ENCODE results near the gene HSH2D. TPM values are rescaled to one million over a fixed set of nuclear protein-coding genes. Genes with fewer than 3 reads are reported as not detected.
A peak's percentile ranks its signal among the peaks of the same experiment; 100 is the strongest.
"Not testable (repeated sequence)": the region's sequence is repeated elsewhere in the genome, so short reads cannot be mapped to it uniquely, and the experiment has no call there.

The HSH2D gene
- total RNA-seq, 2 donors from 2014 or later = 0.66 to 0.68 TPM

DNA sequence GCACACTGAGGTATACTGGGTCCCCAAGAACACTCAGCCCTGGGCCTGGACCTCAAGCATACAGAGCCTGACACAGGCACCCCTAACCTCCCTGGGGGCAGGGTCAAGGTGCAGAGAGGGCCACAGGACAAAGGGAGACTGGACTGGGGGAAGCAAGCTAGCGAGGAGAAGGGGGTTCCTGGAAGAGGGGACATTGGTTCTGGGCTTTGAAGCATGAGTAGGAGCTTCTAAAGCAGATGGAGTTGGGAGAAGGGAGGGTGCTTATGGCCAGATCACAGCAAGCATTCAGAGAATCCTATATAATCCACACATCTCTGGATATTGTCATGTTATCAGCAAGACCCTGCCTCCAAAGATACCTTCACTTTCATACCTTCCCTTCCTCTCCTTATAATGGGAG is 26.6 kb downstream of the HSH2D start:
- H3K9me3 Mint-ChIP-seq = peaks cover 4% of the 10 kb centered on the region
- no peaks in the 10 kb centered on the region for H3K36me3 Mint-ChIP-seq (ENCODE audit: low read depth)
- H3K4me3 Mint-ChIP-seq = no peak overlapping the region
- H3K4me1 ChIP-seq (ENCODE audit: control insufficient read depth, insufficient read depth, low read length) = no peaks in the 10 kb centered on the region
- no peak overlapping the region for H3K27ac ChIP-seq (ENCODE audit: low read depth, low read length)
- no peaks in the 10 kb centered on the region for H3K36me3 ChIP-seq (ENCODE audit: control insufficient read depth, insufficient read depth, low read length)
- H3K27ac Mint-ChIP-seq = no peak overlapping the region
- no peaks in the 10 kb centered on the region for H3K4me1 Mint-ChIP-seq
- WGBS, 2 experiments (ENCODE audit: insufficient coverage in 1 of 2, insufficient read length in 1 of 2) = 80% methylated on average over 1 of the region's 1 CpG; no CpG with 5 or more reads in 1 of the 2 experiments
- H3K27me3 ChIP-seq (ENCODE audit: control insufficient read depth, insufficient read depth, low read length, poor library complexity, severe bottlenecking) = no peaks in the 10 kb centered on the region
- H3K9ac ChIP-seq (ENCODE audit: extremely low read depth, low read length, poor library complexity, severe bottlenecking) = no peak overlapping the region
- H3K27me3 Mint-ChIP-seq (ENCODE audit: insufficient read depth) = no peaks in the 10 kb centered on the region
- H3K4me3 ChIP-seq (ENCODE audit: low read length) = no peak overlapping the region
- H3K9me3 ChIP-seq (ENCODE audit: control insufficient read depth, low read length) = no peaks in the 10 kb centered on the region
- TF ChIP-seq, protein P1, sequence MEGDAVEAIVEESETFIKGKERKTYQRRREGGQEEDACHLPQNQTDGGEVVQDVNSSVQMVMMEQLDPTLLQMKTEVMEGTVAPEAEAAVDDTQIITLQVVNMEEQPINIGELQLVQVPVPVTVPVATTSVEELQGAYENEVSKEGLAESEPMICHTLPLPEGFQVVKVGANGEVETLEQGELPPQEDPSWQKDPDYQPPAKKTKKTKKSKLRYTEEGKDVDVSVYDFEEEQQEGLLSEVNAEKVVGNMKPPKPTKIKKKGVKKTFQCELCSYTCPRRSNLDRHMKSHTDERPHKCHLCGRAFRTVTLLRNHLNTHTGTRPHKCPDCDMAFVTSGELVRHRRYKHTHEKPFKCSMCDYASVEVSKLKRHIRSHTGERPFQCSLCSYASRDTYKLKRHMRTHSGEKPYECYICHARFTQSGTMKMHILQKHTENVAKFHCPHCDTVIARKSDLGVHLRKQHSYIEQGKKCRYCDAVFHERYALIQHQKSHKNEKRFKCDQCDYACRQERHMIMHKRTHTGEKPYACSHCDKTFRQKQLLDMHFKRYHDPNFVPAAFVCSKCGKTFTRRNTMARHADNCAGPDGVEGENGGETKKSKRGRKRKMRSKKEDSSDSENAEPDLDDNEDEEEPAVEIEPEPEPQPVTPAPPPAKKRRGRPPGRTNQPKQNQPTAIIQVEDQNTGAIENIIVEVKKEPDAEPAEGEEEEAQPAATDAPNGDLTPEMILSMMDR (conservative IDR thresholded peaks at IDR 0.05) = no peak
- DNase-seq = no peak

GRCh38 chr19:16175954-16176353 is 32.5 kb downstream of the HSH2D start:
- Mint-ChIP-seq H3K4me1 (no peaks in the 10 kb centered on the region), H3K9me3 (peaks cover 10% of the 10 kb centered on the region), H3K36me3 (ENCODE audit: low read depth) (no peaks in the 10 kb centered on the region), H3K27me3 (ENCODE audit: insufficient read depth) (peaks cover 9% of the 10 kb centered on the region), H3K27ac (no peak overlapping the region), H3K4me3 (no peak overlapping the region)
- no peaks in the 10 kb centered on the region for H3K27me3 ChIP-seq (ENCODE audit: control insufficient read depth, insufficient read depth, low read length, poor library complexity, severe bottlenecking)
- no peak for DNase-seq
- no peaks in the 10 kb centered on the region for H3K4me1 ChIP-seq (ENCODE audit: control insufficient read depth, insufficient read depth, low read length)
- no peak overlapping the region for H3K9ac ChIP-seq (ENCODE audit: extremely low read depth, low read length, poor library complexity, severe bottlenecking)
- H3K4me3 ChIP-seq (ENCODE audit: low read length) = no peak overlapping the region
- WGBS, 2 experiments (ENCODE audit: insufficient coverage in 1 of 2, insufficient read length in 1 of 2) = 53 to 57% methylated on average over 1 to 2 of the region's 2 CpGs
- no peaks in the 10 kb centered on the region for H3K36me3 ChIP-seq (ENCODE audit: control insufficient read depth, insufficient read depth, low read length)
- TF ChIP-seq, protein P1 (conservative IDR thresholded peaks at IDR 0.05) = no peak
- H3K27ac ChIP-seq (ENCODE audit: low read depth, low read length) = no peak overlapping the region
- no peaks in the 10 kb centered on the region for H3K9me3 ChIP-seq (ENCODE audit: control insufficient read depth, low read length)

DNA sequence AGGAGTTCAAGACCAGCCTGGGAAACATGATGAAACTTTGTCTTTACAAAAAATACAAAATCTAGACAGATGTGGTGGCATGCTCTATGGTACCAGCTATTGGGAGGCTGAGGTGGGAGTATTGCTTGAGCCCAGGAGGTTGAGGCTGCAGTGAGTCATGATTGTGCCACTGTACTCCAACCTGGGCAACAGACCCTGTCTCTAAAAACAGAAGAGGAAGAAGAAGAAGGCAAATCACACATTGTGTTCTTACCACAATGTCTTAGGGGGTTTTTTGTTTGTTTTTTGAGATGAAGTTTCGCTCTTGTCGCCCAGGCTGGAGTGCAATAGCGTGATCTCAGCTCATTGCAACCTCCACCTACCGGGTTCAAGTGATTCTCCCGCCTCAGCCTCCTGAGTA is 35.4 kb downstream of the HSH2D start:
- not testable (repeated sequence) for DNase-seq; H3K27ac Mint-ChIP-seq; H3K4me3 Mint-ChIP-seq; H3K4me3 ChIP-seq (ENCODE audit: low read length); H3K27ac ChIP-seq (ENCODE audit: low read depth, low read length); H3K36me3 Mint-ChIP-seq (ENCODE audit: low read depth); H3K27me3 ChIP-seq (ENCODE audit: control insufficient read depth, insufficient read depth, low read length, poor library complexity, severe bottlenecking); H3K36me3 ChIP-seq (ENCODE audit: control insufficient read depth, insufficient read depth, low read length); H3K9me3 Mint-ChIP-seq; H3K9me3 ChIP-seq (ENCODE audit: control insufficient read depth, low read length); H3K4me1 ChIP-seq (ENCODE audit: control insufficient read depth, insufficient read depth, low read length); H3K9ac ChIP-seq (ENCODE audit: extremely low read depth, low read length, poor library complexity, severe bottlenecking); H3K4me1 Mint-ChIP-seq
- peaks cover 17% of the 10 kb centered on the region for H3K27me3 Mint-ChIP-seq (ENCODE audit: insufficient read depth)
- 88 to 100% methylated on average over 1 to 5 of the region's 5 CpGs for WGBS, 2 experiments (ENCODE audit: insufficient coverage in 1 of 2, insufficient read length in 1 of 2)

DNA sequence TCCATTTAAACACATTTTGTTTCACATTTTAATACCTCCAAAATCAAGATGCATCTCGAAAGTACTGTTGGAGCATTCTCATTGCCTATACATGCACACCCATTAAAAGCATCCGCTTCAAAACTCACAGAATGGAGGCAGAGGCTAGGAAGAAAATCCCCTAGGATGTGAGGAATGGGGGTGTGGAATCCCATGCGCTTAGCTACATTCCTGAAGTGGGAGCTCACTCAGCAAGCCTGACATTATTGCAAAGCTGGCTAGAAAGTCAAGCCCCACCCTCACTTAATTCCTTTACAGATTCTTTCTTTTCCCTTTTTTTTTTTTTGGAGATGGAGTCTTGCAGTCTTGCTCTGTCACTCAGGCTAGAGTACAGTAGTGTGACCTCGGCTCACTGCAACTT is 37.1 kb downstream of the HSH2D start:
- H3K4me3 ChIP-seq (ENCODE audit: low read length) = no peak overlapping the region
- peaks cover 5% of the 10 kb centered on the region for H3K9me3 Mint-ChIP-seq
- TF ChIP-seq, protein P1 (conservative IDR thresholded peaks at IDR 0.05) = no peak
- H3K4me3 Mint-ChIP-seq = no peak overlapping the region
- H3K9me3 ChIP-seq (ENCODE audit: control insufficient read depth, low read length) = no peaks in the 10 kb centered on the region
- H3K27me3 ChIP-seq (ENCODE audit: control insufficient read depth, insufficient read depth, low read length, poor library complexity, severe bottlenecking) = no peaks in the 10 kb centered on the region
- H3K9ac ChIP-seq (ENCODE audit: extremely low read depth, low read length, poor library complexity, severe bottlenecking) = no peak overlapping the region
- peak; percentile 66 for DNase-seq
- no peaks in the 10 kb centered on the region for H3K4me1 ChIP-seq (ENCODE audit: control insufficient read depth, insufficient read depth, low read length)
- no peak overlapping the region for H3K27ac Mint-ChIP-seq
- H3K36me3 ChIP-seq (ENCODE audit: control insufficient read depth, insufficient read depth, low read length) = no peaks in the 10 kb centered on the region
- H3K27ac ChIP-seq (ENCODE audit: low read depth, low read length) = no peak overlapping the region
- H3K4me1 Mint-ChIP-seq = no peaks in the 10 kb centered on the region
- H3K36me3 Mint-ChIP-seq (ENCODE audit: low read depth) = no peaks in the 10 kb centered on the region
- 53 to 70% methylated on average over 2 to 4 of the region's 4 CpGs for WGBS, 2 experiments (ENCODE audit: insufficient coverage in 1 of 2, insufficient read length in 1 of 2)
- peaks cover 19% of the 10 kb centered on the region for H3K27me3 Mint-ChIP-seq (ENCODE audit: insufficient read depth)

All from endodermal cell (in vitro differentiated cells).